HG03196 (cell line): Measurements from ENCODE around the gene GCNT3.
A peak's percentile ranks its signal among the peaks of the same experiment; 100 is the strongest.
"Not testable (repeated sequence)": the region's sequence is repeated elsewhere in the genome, so short reads cannot be mapped to it uniquely, and the experiment has no call there.

Experiments used
- ATAC-seq: cut with Tn5 transposase; IDR thresholded peaks from one replicate; pipeline ENCODE4 v1.9.1; 2021; ENCODE audit not compliant: unreplicated experiment

GCNT3 gene

GRCh38 chr15:59616379-59616778 lies 4.8 kb downstream of the GCNT3 start:
- ATAC-seq = no peak

DNA sequence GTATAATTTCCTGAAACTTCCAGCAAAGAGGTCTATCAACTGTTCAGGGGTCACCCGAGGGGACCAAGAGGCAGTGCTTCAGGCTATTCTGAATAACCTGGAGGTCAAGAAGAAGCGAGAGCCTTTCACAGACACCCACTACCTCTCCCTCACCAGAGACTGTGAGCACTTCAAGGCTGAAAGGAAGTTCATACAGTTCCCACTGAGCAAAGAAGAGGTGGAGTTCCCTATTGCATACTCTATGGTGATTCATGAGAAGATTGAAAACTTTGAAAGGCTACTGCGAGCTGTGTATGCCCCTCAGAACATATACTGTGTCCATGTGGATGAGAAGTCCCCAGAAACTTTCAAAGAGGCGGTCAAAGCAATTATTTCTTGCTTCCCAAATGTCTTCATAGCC lies 6.8 kb downstream of the GCNT3 start:
- ATAC-seq = no peak

DNA sequence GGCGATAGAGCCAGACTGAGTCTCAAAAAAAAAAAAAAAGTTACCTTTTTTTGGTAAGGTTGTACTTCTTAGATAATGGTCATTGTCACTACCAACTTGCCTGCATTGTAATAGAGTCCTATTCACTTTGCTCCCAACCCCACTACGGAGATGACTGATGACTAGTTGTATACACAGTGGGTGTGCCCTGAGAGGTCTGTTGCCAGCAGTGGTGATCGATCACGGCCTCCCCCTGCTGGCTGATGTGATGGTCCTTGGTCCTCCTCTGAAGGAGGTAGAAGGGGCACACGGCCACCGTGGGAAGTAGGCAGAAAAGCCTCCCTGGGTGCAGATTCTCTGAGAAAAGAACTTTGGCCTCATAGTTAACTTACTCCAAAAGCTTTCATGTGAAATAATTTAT lies 10.7 kb downstream of the GCNT3 start:
- peak; percentile 59 for ATAC-seq

DNA sequence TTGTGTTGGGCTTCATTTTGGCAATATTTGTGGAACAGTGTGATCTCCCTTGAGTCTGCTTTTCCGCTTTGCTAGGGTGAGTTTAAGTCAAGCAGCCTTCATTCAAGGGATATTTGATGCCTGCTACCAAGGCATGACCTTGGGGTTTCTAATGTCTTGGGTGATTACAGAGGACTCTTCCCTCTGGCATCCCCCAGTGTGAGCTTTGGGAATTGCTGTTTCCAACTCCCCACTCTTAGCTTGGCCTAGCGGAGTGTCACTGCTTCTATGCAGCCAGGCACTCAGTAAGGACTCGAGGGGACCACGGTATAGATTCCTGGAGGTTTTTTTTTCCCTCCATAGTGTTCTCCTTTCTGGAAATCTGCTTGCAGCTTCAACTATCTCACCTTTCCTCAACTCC lies 21.1 kb downstream of the GCNT3 start:
- no peak for ATAC-seq

DNA sequence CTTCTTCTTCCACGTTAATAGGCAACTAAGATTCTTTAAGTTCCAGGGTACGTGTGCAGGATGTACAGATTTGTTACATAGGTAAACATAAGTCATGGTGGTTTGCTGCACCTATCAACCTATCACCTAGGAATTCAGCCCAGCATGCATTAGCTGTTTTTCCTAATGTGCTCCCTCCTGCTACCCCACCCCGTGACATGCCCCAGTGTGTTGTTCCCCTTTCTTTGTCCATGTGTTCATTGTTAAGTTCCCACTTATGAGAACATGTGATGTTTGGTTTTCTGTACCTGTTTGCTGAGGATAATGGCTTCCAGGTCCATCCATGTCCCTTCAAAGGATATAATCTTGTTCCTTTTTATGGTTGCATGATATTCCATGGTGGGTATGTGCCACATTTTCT lies 24.6 kb downstream of the GCNT3 start:
- no peak for ATAC-seq

- ATAC-seq = not testable (repeated sequence)
These were observed 25.9 kb downstream of the GCNT3 start for GRCh38 chr15:59637507-59637906.

- ATAC-seq = no peak
These were observed 30.8 kb downstream of the GCNT3 start for GRCh38 chr15:59642351-59642750.

GRCh38 chr15:59644756-59645155 lies 33.2 kb downstream of the GCNT3 start:
- ATAC-seq = no peak

DNA sequence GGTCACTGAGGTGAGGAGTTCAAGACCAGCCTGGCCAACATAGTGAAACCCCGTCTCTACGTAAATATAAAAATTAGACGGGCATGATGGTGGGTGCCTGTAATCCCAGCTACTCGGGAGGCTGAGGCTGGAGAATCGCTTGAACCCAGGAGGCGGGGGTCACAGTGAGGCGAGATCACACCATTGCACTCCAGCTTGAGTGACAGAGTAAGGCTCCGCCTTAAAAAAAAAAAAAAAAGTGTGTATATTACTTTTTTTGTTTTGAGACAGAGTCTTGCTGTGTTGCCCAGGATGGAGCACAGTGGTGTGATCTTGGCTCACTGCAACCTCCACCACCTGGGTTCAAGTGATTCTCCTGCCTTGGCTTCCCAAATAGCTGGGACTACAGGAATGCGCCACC lies 34.2 kb downstream of the GCNT3 start:
- ATAC-seq = not testable (repeated sequence)

DNA sequence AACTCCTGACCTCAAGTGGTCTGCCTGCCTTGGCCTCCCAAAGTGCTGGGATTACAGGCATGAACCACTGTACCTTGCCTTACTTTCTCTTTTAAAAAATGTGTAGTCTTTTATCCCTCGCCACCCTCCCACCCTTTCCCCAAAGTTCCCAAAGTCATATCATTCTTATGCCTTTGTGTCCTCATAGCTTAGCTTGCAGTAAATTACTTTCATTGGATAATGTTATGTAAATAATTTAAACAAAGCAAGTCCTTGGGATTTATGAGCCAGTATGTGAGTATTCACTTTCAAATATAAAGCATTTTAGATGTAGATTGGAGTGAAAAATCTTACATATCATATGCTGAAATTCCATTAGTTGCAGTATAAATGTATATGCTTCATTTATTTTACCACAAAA lies 34.7 kb downstream of the GCNT3 start:
- no peak for ATAC-seq

- ATAC-seq = no peak
These were observed 35.5 kb downstream of the GCNT3 start for GRCh38 chr15:59647085-59647484.

- ATAC-seq = no peak
These were observed 38.0 kb downstream of the GCNT3 start for GRCh38 chr15:59649603-59650002.

DNA sequence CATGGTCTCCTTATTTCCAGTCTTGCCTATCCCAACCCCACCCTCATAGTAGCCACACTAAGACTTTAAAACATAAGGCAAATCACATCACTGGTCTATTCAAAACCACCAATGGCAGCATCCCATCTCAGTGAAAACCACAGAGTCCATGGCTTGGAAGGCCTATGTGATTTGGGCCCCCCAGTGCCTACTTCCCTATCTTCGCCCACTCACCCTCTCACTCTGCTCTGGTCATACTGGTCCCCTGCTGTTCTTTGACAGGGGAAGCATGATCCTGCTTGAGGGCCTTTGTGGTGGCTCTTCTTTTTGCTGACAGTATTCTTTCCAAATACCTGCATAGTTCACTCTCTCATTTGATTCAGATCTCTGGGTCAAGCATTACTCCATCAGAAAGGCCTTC lies 42.5 kb downstream of the GCNT3 start:
- ATAC-seq = no peak

- ATAC-seq = peak; percentile 98
These were observed 45.5 kb downstream of the GCNT3 start, which contains the start of gene GTF2A2 for GRCh38 chr15:59656897-59657634. TSS of gene GTF2A2 (minus strand) at chr15:59657515. CDS start at chr15:59652277, 5,238 bp downstream.

GRCh38 chr15:59657635-59658125 lies 46.1 kb downstream of the GCNT3 start:
- ATAC-seq = peak; percentile 3

DNA sequence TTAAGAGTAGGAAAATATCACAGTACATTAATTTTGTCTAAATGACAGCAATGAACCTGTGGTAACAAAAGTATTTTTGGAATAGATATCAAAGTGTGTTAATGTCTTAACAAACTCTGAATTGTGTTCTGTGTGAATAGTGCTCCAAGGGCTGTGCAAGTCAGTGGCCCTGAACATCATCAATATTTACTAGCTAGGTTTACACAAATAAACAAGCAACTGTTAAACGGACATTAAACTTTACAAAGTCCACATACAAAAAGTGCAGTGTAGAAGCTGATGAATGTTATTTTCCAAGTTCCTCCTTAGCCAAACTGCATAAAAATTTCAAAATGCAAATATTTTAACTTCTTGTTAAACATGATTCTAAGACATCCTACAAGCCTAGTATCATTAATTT lies 47.8 kb downstream of the GCNT3 start:
- no peak for ATAC-seq

DNA sequence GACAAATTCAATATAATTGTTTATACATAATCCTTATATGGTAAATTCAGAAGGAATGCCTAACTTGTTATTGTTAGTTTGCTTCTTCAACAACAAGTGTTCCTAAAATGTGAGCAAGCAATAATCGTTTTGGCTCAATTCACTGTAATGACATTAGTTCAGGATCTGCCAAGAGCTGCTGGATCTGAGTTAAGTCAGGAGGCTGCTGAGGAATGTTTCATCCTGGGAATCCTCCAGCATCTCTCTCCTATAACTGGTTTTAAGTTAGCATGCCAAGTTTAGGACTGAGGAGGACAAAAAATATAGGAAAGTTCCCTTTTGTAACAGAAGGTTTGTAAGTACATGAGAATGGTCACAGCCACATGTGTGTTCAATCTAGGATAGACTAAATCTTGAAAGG lies 50.7 kb downstream of the GCNT3 start:
- no peak for ATAC-seq

DNA sequence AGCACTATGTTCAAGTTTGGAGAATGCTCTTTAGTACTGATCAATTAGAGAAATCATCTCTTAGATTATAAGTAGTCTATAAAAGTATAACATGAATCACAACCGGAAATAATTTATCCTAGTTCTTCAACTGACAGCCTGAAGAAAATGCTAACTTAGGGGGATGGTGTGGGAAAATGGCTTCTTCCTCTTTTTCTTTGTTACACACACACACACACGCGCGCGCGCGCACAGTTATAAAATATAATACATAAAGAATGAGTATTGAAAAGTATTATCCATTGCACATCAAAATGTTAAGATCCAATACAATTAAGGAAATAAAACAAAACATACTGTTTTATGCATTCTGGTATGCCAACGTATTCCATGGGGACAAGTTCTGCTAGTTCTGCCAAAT lies 57.0 kb downstream of the GCNT3 start:
- no peak for ATAC-seq
